Islet precursor cell (in vitro differentiated cells): Measurements from ENCODE around the gene MAGEF1.

Experiments
- DNase-seq: peaks from one replicate; pipeline ENCODE4 v3.0.0-alpha.2; 2018

MAGEF1 gene

DNA sequence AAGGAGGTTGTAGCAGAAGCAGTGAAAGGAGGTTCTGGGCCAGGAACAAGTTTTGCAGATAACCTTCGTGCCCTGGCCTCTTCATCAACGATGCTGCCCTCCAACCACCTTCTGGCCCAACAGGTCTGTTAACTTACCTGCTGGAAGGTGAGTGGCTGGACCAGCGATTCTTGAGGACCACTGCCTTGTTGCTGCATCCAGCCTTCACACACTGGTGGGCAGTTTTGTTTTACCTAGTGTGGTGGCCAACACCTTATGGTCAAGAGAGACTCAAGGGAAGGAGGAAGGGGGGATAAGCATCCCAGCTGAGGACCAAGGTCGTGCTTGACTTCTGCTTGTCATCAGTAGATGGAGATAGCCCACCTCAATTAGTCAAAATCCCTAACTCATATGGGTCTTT lies 7.8 kb upstream of the MAGEF1 start:
- no peak for DNase-seq

DNA sequence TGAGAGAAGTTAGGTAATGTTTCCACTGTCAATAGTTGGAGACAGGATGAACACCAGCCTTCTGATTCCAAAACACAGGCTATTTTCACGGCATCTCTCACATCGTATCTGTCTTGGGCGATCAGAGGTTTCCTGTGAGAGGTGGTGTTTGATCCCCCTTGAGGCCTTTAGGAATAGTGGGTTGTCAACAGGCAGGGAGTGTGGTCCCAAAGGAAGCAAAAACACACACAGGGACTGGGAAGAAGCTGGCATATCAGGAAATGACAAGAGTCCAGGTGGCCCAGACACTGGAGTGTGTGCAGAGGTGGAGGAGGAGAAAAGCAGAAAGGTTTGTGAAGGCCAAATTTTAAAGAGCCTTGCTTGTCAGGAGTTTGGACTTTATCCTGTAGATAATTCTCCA lies 6.6 kb upstream of the MAGEF1 start:
- no peak for DNase-seq

DNA sequence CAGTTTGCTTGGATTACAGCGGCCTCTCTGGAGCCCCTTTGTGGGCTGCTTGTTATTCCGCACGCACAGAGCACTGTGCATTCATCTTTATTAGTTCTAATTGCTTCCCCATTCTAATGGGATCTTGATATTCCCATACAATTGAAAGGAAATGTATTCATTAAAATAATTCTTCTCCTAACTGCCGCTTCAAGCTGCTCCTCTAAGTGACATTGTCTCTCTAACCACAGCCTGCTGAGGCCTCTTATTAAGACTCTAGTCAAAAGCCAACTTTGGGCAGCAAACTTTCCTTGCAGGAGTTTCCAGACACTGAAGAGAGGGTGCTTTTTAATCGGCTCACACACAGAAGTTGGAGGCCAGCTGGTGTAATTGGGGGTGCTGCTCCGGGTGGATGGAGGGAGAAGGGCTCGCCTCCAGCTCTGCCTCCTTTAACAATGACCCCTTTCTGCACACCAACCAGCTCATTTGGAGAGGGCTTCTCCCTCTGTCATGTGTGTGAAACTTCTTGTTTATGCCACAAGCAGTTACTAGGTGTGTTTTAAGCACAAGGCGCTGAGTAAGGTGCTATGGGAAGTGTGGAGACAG lies 5.6 kb upstream of the MAGEF1 start:
- no peak for DNase-seq

DNA sequence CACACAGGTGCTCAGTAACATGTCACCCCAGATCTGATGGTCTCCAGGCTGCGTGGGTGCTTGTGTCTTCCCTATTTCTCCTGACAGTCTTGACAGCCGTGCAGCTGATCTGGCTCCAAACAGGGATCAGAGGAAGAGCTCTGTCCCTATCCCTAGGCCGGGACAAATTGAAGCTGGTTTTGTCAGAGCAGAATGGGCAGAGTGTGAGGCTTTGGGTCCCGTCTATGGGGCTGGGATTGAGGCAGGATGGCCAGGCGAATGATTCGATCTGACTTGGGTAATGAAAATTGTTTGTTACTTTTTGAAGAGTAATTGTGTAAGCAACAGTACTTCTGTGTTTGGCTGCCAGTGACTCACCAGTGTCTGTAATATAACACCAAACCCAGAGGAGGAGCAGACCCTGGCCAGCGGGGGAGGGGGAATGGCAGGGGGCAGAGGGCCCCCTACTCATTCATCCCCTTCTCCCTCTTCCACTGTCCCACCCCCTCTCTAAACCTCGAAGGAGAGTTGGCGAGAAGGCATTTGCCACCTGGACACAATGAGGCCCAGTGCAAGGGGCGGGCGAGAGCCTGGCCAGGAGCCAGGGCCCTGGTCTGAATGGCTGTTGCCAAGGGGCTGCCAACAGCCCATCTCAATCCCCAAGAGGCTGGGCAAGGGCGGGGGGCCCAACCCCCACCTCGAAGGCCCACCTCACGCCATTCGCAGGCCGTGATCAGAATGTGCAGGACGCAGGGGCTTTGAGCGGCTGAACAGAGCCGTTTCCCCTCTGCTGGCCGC lies 4.9 kb upstream of the MAGEF1 start:
- DNase-seq, result peak; percentile 88

DNA sequence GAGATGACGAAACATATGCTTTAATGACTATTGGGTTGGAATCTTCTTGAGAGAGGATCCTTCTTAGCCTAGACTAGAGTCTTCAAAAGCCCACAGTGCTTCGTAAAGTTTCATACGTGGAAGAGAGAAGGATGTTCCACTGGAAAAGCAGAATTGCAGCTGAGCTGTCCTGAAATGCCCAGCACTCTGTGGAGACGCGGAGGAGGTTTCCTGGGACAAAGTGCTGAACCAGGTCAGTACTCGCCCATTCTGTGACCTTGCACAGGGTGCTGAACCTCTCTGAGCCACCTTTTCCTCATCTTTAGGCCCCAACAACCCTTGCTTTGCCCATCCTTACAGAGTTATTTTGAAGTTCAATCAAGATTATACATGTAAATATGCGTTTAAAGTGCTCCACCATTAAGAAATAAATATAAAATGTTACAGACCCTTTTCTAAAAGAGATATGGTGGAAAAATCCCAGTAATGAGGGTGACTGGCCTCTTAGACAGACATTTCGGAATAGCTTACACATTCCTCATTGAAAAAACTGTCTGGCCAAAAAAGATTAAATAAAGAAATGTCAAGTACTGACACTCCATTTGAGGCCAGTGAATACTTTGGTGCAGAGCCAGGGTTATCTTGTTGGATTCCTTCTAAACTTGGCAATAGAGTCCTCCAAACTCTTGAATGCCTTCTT lies 4.2 kb upstream of the MAGEF1 start:
- DNase-seq, result no peak

DNA sequence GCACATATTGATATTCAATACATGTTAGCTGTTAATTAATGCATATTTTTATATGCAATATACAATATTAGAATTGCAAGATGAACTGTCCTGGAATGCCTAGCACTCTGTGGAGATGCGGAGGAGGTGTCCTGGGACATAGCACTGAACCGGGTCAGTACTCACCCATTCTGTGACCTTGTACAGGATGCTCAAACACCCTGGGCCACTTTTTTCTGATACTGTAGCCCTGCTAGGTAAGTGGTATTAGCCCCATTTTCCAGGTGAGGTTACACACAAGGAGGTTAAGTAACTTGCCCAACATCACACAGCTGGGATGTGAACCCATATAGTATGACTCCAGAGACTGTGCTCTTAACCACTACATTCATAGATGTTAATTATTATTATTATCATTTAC lies 1.7 kb upstream of the MAGEF1 start:
- no peak for DNase-seq

DNA sequence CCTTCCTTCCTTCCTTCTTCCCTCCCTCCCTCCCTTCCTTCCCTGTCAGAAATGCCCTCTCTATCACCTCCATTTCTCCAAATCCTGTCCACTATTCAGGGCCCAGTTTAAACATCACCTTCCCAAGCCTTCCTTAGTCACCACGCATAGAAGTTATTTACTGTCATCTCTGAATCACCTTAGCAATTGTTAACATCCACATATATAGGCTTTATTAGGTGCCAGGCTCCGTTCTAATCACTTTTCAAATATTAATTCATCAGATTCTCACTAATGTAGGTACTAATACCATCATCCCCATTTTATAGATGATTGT lies 1.1 kb upstream of the MAGEF1 start:
- no peak for DNase-seq

DNA sequence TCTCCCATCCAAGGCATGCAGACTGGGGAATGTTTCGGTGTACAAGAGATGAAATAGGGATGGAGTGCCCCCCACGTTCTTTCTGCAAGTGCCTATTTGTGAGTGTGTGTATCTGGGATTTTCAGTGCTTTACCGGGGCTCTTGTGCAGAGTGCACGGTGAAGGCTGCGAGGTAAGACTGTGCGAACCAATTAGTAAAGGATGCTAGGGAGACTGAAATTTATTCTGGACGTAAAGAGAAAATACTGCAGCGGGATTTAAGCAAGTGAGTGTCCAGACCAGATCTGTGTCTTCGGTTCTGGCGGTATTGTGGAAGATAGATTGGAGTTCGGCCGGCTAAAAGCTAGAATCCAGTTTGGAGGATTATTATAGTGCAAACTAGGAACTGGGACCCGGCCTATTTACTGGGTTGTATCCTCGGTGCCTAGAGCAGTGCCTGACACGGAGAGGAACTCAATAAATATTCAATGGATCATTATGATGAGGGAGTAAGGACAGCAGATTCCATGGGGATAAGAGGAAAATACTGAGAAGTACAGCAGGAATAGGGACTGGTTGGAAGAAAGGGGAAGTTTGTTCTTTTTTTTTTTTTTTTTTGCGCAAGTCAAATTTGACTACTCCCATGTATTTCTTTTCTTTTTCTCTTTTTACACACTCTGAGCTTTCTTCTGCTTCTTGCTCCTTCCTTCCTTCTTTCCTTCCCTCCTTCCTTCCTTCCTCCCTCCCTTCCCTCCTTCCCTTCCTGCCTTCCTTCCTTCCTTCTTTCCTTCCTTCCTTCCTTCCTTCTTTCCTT lies 580 bp upstream of the MAGEF1 start:
- no peak for DNase-seq

DNA sequence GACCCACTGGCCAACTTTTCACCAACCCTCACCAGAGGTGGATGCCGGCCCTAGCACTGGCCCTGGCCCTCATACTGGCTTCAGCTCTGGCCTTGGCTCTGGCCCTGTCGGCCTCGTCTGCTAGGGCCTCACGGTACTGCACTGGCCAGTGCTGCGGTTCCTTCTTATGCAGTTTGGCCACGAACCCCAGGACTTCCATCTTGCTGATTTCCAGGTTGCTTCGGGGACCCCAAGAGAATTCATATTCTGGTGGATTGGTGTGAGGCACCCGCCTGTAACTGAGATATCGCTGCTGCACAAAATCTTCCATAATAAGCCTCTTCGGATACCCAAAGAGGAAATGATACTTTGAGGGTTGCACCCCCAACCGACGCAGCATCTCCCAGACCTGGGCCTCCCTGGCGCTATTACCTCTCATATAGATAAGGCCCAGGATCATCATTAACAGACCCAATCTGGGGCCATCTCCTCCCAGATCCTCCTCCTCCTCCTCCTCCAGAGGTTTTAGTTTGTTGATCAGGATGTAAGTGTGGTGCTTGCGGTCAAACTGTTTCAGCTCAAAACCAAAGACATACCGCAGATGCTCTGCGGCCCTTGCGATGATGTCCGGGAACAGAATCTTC lies 883 bp downstream of the MAGEF1 start:
- peak; percentile 44 for DNase-seq

DNA sequence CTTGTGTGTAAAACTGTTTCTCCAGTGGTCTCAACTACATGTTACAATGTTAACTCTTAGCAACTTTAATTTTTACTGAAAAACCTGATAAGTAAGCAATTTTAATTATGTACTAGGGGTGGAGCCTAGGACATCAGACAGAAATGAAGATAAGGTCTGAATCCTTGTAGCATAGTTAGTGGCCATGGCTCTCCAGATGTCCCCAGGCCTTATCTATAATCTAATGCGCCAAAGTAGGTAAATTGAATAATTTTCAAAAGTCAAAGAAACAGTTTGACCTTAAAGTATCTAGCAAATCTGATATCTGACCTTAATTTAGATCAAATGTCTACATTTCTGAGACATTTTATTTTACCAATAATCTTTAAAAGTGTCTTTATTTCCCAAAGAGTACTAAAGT lies 8.2 kb downstream of the MAGEF1 start:
- DNase-seq, result no peak

DNA sequence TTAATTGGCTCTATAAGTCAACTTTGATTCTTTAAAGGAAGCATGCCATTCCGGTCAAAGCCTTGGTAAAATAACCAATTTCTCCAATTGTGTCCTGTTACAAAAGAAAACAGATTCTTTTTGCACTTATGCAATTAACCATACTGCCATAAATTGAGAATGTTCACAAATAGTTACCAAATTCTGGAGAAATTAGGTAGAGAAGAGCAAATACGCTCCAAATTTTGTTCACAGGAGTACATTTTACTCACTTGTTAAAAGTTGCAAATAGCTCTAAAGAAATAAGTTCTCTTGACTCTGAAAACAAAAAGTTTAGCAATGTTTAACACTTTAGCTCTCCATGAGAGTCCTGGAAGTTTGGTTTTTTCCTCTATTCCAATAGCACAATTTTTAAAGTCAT lies 11.1 kb downstream of the MAGEF1 start:
- DNase-seq, result no peak

DNA sequence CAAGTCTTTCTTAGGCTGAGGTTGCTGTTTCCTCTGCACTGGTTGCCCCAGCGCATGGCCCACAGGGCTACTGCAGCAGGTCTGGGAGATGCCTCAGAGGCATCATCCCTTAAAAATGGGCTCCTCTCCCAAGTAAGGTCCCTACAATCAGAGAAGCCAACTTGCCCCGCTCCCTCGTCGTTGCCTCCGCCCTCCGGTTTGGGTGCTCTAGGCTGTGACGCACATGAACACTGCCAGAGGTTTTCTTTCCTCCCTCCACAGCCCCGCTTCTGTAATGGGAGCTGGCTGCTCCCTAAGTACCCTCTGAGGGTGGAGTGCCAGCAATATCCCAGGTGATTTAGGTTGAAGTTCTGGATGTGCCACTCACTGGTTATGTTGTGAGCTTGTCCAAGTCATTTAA lies 14.0 kb downstream of the MAGEF1 start:
- DNase-seq, result no peak

DNA sequence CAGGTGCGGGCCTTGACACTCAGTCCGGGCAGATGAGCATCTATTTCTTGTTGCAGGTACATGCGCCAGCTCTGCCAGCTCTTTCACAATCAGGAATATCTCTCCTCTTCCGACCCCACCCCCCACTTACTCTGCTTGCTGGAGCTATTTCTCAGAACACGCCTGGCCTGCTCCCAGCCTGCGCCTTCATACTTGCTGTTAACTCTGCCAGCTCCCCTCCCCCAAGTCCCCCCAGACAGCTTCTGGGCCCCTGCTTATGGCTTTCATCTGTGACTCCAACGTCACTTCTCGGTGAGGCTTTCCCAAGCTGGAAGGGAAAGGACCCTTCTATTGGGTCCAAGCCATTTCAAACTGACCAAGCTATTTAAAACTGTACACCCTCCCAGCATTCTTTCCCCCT lies 15.2 kb downstream of the MAGEF1 start:
- DNase-seq, result peak; percentile 54

DNA sequence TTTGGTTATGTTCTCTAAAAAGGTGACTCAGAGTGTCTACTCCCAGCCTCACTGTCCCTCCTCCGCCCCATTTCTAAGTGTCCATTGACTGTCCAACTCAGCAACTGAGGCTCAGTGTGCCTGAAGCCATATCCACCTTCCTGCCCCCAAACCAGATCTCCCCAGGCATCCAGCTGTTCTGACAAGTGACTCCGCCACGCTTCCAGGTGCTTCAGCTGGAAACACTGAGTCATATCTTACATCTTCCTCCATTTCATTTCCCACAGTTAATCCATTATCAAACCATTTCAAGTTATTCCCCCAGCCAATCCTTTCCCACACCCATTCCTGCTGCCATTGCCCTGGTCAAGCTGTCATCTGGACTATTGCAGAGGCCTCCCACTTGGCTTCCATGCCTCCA lies 17.1 kb downstream of the MAGEF1 start:
- no peak for DNase-seq

DNA sequence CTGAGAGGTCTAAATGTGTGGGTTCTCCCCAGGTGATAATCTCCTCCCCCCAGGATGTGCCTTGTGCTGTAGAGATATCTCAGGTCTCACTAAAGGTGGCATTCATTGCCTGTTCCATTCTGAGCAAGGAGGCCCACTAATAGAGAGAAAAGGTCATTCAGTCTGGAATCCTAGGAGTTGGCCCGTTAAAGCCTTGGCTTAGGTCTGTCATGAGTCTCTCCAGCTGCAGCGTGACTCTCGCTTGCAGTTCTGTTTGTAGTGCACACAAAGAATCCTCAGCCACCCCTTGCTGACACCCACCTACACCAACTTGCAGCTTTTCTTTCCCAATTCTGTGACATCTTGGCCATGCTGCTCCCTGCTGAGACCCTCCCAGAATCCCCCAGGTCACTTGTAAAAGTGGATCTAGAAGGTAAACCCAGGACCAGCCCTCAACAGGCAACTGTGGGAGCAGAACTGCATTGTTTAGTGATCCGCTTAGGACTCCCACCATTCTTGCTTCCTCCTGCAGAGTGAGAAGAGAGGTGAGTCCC lies 17.7 kb downstream of the MAGEF1 start:
- DNase-seq, result no peak

DNA sequence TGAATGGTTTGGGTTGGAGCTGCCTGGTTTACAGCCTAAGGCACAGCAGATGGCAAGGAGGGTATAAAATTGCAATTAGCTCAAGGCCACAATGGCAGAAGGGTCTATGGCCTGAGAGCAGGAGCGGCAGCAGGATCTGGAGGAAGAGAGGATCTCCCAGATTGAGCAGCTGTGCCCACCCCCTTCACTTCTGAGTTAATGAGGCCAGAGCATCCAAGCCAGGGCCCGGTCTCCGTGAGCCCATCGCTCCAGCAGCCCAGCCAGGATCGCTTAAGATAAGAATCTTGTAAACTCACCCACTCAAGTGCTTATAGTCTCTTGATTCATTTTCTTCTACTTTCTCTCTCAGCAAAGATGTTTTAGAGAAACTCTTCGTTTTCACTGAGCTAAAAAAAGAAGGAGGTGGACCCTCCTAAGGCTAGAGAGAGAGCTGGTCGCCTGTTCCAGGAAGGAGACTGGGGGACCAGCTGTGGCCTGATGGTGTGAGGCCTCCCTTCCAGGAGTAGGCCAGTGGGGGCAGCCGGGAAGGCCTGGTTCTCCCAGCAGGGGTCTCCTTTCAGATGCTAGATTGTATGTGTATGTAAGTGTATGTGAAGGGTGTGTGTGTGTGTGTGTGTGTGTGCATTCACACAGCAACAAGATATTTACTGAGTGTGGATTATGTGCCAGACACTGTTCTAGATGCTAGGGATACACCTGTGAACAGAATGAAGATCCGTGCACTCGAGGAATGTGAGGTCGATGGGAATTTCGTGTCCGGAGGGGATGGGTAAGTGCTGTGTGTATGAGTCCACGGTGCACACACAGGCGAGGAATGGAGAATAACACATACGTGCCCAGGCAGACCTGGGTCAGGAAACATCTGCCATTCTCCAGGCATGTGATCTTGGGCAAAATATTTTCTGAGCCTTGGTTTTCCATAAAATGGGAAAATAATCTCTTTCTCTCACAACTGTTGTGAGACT lies 18.6 kb downstream of the MAGEF1 start:
- DNase-seq, result peak; percentile 77

DNA sequence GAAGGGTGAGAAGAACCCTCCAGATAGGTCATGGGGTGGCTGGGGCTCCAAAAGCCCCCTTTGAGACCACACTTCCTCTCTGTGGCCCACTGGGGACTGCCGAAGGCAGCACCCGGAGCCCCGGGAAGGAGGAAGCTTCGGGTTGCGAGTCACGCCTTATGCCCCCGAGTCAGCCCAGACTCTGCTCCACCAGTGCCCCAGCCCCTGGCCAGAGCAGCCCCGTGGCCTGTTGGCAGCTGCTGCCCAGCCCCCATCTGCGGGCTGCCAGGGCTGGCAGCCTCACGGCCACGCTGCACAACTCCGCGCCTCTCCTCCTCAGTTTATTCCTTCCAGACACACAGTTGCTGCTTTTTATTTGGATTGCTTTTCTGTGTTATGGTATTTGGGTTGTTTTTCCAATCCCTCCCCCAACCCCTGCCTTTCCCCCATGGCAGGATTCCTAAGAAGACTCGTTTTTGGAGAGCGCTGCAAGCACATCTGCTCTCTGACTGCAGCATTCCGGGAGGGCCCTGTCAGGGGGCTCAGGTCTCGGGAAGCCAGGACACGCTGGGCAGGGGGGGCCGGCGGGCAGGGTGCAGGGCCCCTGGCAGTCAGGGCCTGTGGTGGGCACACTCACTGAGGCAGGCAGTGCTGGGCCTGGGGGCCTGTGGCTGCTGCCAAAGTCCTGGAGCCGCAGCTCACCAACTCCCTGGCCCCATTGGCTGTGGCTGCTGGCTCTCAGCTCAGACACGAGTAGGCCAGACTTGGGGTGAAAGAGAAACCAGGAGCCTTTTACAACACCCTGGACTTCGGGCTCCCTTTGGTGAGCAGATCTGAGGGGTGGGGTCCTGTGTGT lies 20.2 kb downstream of the MAGEF1 start:
- no peak for DNase-seq

DNA sequence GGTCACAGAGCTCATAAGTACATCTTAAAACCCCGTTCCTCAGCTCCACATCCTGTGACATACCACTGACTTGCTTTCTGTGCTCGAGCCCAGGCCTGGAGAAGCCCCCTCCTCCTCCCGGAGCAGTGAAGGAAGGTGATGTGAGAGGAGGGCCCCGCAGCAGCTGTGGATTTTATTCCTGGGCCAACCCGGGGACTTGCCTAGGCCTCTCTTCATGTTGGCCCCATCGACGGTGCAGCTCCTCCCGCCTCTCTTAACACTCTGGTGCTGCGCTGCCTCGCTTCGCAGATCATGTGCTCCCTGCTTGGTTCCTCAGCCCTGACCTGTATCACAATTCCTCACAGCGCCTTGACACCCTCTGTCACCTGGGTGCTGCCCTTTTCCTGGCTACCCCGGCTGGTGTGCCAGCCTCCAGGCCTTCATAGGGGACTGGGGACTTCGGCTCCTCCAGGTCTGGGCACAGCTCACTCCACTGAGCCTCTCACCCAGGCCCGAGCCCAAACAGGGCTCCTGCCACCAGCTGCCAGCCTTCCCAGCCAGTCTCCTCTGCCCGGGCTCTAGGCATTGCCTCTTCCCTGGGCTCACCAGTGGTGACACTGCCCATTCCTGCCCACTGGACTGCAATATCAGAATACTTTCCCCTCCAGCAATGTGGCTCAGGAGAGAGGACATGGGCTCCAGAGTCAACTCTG lies 21.5 kb downstream of the MAGEF1 start:
- DNase-seq, result no peak

DNA sequence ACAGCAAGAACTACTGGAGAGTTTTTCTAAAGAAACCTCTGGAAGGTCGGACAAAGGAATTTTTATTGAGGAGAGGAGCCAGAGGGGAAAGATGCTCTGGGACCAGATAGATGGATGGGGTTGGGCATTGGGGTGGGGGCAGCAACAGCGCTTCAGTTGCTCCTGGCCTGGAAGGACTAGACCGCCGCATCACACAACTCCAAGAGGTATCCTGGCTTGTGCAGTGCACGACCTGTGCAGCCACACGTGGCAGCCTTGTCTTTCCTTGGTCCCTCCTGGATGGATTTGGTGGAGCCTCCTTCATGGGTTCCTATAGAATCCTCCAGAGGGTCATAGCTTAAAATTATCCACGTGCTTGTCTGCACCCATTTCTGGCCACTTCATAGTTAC lies 23.0 kb downstream of the MAGEF1 start:
- no peak for DNase-seq

DNA sequence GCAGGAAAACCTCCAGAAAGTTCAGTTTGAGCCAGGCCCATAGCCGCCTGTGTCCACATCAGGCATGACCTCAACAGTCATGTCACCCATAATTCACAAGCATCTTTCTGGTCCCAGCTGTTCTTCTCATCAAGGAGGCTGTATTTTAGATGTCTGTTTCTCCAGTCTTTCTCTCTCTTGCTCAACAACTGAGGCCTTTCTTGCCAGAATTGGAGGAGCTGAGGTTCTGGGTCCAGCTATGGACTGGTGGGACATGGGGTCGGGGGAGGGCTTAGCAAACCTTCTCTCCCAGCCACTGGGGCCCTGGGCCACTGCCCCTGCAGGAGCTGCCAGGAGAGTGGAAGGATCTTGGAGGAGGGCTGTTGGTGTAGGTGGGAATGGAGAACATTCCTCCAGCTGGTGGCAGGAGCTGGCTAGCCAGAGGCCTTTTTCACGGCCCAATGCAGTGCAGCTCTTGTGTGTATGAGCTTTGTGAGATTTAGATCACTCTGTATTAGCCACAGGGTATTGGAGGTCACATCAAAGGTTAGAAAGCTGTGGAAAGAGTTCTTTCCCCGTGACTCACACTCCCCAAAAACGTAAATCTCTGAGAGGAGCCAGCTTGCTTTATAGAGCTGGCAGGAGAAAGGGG lies 23.5 kb downstream of the MAGEF1 start:
- DNase-seq, result peak; percentile 96
